Endometrial microvascular endothelial cells (primary cell): ENCODE data around the gene CES4A. TPM values are rescaled to one million over a fixed set of nuclear protein-coding genes. Genes with fewer than 3 reads are reported as not detected.
"Not testable (repeated sequence)": the region's sequence is repeated elsewhere in the genome, so short reads cannot be mapped to it uniquely, and the experiment has no call there.

Source experiments
- in situ Hi-C: cut with HindIII; loops from 2 replicates; pipeline ENCODE4 v1.10.0; 2017; ENCODE audit warnings: low sequenced_read_pairs, low pct_unique_long_range_greater_than_20kb; ENCODE audit errors: inconsistent ontology term
- total RNA-seq: library from RNA; depleted of rRNA; stranded (reverse); fragments of >200 nt; gene quantifications from one replicate; pipeline ENCODE4 v1.2.3, GENCODE V29; 2015; ENCODE audit errors: inconsistent ontology term

The CES4A gene
- under 0.01 TPM for total RNA-seq

DNA sequence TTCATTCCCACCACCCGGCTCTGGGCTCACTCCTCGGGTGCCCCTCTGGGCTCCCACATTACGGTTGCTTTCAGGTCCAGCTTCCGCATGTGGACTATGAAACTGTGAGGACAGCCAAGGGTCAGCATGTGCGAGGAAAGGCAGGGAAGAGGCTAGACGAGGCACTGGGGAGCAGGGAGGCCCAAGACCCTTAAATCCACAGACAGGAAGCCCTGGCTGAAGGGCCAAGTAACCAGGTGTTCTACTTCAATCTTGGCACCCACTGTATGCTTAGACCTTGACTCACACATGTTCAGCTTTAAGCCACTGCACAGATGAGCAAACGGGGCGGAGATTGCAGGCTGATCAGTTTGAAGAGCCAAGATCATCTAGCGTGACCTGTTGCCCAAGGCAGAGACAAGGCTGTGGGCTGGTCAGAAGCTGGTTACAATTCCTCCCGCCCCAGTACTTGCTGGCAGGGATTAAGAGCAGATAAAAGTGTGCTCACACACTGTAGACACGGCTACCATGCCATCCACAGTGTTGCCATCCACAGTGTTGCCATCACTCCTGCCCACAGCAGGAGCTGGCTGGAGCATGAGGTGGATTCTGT lies at the start of gene CES4A:
TSS of gene CES4A (plus strand) at position 393 of the 592 bp plus-strand sequence. CDS start at position 577, 184 bp downstream.
- in situ Hi-C loops, result no loop called here

DNA sequence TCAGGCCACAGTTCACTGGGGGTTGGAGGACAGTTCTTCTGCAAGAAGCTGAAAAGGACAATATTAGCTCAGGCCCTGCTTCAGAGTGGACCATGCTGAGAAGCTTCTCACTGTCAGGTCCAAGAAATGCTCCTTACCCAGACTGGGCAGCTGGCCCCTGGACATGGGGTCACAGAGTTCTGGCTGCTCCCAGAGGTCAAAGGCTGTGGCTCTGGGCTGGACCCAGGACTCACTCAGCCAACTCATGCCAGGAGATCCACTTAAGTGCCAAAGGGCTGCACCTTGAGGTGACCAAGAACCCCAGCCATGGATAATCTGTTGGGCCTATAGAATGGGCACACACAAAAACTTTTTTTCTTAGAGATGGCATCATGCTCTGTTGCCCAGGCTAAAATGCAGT lies 49.0 kb upstream of the CES4A start:
- in situ Hi-C loops, result no loop called here

DNA sequence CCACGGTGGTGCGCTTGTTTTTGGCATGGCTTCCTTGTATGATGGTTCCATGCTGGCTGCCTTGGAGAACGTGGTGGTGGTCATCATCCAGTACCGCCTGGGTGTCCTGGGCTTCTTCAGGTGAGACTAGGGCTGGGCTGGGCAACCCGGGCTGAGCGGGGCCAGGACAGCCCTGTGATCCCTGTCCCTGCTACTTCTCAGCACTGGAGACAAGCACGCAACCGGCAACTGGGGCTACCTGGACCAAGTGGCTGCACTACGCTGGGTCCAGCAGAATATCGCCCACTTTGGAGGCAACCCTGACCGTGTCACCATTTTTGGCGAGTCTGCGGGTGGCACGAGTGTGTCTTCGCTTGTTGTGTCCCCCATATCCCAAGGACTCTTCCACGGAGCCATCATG lies 48.2 kb upstream of the CES4A start:
- in situ Hi-C loops, result no loop called here

DNA sequence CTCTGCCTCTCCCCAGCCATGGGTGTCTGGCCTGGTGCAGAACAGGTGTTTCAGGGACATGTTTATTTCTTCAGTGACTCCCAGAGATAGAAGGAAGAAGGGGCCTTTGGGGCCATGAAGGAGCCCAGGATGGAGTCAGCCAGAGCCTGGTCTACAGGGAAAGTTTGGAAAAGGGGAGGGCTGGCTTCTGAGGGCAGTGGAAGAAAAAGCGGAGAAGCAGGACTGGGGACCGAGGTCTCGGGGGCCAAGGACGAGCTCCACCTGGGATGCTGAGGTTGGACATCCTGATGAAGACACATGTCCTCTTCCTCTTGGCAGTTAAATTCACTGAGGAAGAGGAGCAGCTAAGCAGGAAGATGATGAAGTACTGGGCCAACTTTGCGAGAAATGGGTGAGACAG lies 45.4 kb upstream of the CES4A start:
- in situ Hi-C loops, result no loop called here

DNA sequence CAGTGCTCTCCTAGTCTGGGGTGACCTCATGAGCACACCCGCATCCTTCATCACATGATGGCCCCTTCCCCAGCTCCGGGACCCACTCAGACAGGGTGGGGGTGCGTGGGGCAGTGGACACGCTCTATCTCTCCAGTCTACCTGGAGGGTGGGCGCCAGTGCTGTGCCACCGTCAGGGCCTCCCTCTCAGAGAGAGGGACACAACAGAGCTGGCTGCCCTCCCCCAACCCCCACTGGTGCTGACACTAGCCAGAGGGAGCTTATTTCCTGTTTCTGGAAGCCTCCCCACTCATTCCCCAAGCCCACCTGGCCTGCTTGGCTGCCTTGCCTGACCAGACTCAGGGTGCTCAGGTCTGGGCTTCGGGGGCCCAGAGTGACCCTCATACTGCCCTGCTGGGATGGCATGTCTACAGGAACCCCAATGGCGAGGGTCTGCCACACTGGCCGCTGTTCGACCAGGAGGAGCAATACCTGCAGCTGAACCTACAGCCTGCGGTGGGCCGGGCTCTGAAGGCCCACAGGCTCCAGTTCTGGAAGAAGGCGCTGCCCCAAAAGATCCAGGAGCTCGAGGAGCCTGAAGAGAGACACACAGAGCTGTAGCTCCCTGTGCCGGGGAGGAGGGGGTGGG lies 44.8 kb upstream of the CES4A start:
- in situ Hi-C loops, result no loop called here

DNA sequence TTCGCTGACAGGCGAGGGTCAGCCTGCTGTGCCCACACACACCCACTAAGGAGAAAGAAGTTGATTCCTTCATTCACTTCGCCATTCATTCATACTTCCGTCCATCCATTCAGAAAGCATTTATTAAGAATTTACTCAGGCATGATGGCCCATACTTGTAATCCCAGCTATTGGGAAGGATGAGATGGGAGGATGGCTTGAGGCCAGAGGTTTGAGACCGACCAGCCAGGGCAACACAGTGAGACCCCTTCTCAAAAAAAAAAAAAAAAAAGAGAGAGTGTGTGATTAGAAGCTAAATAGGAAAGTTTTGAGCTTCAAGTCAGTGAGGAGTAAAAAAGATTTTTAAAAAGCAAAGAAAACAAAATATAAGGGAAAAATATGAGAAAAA lies 44.3 kb upstream of the CES4A start:
- in situ Hi-C loops, result no loop called here

DNA sequence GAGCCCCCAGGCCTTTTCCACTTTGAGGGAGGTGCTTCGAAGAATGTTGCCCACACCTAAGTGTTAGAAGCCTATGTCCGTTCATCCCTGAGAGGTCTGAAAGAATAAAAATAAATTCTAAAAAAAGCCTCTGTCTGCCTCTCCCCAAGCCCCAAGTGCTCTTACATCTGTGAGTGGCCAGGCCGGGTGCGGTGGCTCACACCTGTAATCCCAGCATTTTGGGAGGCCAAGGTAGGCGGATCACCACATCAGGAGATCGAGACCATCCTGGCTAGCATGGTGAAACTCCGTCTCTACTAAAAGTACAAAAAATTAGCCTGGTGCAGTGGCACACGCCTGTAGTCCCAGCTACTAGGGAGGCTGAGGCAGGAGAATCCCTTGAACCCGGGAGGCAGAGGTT lies 43.4 kb upstream of the CES4A start:
- in situ Hi-C loops, result not testable (repeated sequence)

DNA sequence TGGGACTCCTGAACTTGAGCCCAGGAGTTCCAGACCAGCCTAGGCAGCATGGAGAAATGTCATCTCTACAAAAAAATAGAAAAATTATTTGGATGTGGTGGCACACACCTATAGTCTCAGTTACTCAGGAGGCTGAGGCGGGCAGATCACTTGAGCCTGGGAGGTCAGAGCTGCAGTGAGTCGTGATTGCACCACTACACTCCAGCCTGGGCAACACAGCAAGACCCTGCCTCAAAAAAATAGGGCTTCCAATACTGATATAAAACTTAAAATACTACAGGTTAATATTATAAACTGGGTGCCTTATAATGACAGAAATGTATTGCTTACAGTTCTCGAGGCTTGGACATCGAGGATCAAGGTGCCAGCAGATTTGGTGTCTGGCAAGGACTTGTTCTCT lies 42.5 kb upstream of the CES4A start:
- in situ Hi-C loops, result no loop called here

DNA sequence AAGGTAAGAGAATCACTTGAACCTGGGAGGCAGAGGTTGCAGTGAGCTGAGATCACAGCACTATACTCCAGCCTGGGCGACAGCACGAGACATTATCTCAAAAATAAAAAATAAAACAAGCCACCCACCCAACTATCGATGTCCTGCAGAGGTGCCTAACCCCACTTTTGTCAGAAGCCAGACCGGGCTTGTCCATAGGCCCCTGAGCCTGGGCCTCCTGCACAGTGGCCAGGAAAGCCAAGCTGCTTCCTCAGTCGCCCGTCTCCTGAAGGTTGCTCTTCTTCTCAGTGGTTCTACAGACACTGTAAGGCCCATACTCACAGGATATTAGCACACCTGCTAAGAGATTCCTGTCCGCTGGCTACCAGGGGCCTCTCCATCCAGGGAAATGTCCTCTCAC lies 41.8 kb upstream of the CES4A start:
- in situ Hi-C loops, result no loop called here

DNA sequence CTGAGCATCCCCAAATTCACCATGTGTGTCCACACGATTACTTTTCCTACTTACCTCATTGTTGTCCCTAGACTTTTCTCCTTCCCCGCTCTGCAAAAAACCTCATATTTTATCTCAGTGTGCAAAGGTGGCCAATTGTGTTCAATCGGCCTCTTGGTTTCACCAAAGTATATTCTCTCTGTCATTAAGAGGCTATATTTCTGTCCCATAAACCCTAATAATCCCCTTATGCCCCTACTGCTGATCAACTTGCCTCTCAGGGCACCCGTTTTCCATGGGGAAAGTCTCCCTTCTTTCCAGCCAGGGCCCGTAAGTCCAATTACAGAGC lies 41.5 kb upstream of the CES4A start:
- in situ Hi-C loops, result no loop called here

DNA sequence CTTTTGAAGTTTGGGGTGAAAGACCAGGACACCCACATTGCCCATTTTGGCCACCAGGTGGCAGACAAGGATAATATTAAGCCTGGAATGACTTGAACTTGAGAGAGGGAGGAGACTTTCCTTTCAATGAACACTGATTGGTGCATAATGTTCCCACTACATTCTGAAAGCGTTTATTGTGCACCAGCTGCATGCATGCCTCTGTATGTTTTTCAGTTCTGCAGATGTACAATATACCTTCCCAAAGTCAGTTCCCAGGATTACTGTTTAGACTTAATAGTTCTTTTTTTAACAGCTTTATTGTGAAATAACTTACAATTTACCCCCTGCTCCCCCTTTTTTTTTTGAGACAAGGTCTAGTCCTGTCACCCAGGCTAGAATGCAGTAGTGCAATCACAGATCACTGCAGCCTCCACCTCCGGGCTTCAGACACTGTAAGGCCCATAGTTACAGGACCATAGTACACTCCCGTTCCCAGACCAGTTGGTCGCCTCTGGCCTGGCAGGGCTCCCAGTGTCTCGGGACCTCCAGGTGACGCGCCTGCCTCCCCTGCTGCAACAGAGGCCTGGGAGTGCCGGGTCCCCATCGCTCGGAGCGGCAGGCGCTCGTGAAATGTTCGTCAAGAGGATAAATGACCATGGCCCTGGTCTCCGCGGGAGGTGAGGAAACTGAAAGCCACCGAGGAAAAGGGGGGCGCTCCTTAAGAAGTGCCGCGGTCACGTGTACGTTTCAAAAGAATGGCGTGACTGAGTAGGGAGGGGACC lies 40.9 kb upstream of the CES4A start:
- in situ Hi-C loops, result no loop called here

DNA sequence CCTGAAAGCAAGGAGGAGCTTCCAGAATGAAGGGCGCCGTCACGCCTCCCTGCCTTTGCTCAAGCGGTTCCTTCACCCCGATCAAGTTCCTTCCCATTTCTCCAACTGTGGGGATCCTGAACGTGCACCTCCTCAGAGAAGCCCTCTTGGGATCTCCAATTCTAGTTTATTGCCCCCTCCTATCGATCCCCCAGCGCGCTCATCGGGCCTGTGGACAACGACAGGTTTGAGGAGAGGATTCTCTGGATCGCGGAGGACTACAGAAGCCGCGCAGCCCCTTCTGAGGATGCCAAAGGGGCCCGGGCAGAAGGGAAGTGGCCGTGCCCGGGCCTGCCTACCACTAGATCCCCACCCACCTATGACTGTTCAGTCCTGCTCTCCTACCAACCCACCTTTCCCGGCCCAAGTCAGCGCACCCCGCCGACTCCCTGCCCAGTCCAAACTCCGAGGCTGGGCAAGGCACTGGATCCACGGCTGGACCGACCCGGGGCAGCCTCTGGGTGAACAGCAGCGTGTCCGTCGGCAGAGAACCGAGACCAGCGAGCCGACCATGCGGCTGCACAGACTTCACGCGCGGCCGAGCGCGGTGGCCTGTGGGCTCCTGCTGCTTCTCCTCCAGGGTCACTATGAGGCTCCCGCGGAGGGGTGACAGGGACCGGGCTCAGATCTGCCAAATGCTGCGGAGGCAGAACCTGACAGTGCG lies 40.1 kb upstream of the CES4A start:
- in situ Hi-C loops, result no loop called here

DNA sequence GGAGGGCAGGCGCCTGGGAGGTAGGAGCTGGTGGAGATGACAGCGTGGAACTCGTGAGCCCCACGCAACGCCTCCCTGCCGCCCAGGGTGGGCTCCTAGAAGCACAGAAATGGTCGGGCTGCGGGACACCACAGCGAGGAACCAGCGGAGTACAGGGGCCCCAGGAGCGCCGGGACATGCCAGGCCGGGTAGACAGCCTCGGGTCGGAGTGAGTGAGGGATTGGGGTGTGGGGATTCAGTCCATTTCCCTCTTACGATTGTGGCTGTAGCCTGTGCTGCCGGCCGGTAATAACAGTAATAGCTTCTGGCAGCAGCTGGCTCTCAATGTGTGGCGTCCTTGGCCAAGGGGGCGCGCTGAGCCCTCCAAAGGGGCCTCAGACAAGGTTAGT lies 39.6 kb upstream of the CES4A start:
- in situ Hi-C loops, result no loop called here

DNA sequence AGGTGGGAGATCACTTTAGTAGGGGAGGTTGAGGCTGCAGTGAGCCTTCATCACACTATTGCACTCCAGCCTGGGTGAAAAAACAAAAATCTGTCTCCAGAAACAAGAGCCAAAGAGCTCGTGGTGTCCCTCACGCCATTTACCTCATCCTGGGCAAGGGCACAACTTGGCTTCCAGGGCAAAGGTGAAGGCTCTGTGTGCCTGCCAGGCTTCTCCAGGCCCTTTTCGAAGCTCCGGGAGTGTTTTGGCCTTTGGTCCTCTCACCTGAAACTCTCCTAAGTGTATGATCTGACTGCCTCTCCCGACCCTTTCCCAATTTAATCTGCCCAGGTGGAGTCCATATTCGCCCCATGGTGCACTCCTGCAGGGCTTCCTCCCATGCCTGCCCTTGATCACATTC lies 38.9 kb upstream of the CES4A start:
- in situ Hi-C loops, result no loop called here

DNA sequence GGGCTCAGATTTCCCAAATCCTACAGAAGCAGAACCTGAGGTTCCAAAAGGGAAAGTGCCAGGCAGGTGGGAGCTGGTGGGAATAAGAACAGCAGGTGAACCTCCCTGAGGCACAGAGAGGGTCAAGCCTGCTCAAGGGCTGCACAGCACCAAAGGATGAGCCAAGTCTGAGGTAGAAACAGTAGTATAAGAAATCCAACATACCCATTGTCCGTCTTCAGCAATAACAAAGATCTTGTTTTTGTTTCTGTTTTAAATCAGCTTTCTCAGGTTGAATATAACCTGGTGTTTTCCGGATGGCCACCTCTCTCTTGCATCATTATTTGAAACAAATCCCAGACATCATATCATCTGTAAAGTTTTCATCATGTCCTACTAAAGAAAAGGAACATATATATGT lies 38.0 kb upstream of the CES4A start:
- in situ Hi-C loops, result no loop called here

DNA sequence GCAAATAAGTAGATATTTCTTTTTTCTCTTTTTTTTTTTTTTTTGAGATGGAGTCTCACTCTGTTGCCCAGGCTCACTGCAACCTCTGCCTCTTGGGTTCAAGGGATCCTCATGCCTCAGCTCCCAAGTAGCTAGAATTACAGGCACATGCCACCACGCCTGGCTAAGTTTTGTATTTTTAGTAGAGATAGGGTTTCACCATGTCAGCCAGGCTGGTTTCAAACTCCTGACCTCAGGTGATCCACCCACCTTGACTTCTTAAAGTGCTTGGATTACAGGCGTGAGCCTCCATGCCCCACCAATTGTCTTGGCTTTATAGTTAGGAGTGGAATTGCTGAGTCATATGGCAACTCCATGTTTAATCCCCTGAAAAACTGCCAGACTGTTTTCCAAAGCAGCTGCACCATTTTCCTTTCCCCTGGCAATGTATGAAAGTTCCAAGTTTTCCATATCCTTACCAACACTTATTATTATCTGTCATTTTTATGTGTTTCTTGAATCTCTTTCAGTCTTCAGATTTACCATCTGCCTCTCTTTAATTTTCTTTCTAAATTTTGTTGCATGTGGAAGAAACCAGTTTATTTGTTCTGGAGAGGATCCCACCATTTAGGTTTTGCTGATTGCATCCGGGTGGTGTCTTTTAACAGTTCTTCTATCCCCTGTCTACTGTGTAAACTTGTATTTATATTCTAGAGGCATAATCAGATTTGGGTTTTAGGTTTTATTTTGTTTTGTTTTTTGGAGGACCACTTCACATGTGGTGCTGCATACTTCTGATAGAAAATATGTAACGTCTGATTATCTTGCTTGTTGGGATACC lies 37.2 kb upstream of the CES4A start:
- in situ Hi-C loops, result no loop called here

DNA sequence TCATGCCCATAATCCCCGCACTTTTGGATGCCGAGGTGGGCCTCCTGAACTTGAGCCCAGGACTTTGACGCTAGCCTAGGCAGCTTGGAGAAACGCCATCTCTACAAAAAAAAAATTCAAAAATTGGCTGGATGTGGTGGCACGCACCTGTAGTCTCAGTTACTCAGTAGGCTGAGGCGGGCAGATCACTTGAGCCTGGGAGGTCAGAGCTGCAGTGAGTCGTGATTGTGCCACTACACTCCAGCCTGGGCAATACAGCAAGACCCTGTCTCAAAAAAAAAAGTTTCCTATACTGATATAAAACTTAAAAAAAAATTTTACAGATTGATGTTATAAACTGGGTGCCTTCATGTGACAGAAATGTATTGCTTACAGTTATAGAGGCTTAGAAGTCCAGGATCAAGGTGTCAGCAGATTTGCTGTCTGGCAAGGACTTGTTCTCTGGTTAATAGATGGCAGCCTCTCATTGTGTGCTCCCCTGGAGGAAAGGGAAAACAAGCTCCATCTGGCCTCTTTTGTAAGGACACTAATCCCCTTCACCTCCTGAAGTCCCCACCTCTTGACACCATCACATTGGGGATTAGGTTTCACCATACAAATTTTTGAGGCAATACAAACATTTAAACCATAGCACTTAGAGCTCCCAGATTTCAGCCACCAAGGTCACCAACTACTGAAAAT lies 35.8 kb upstream of the CES4A start:
- in situ Hi-C loops, result no loop called here

DNA sequence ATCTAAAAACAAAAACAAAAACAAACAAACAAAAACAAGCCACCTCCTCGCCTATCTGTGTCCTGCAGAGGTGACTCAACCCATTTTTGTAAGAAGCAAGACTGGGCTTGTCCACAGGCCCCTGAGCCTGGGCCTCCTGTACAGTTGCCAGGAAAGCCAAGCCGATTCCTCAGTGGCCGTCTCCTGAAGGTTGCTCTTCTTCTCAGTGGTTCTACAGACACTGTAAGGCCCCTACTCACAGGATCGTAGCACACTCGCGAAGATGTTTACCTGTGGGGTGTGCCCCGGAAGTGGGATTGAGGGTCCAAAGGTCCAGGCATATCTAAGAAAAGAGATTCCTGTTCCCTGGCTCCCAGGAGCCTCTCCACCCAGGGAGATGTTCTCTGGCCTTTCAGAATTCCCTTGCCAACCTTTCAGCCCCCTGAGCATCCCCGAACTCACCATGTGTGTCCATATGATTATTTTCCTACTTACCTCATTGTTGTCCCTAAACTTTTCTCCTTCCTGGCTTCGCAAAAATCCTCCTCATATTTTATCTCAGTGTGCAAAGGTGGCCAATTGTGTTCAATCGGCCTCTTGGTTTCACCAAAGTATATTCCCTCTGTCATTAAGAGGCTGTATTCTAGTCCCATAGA lies 34.8 kb upstream of the CES4A start:
- in situ Hi-C loops, result no loop called here
